HUES6 (cell line): ENCODE measurements around the gene MAP2K2.

ENCODE experiments used
- H3K27ac ChIP-seq: 2 replicates; pipeline ENCODE4 v1.7.0; 2013; ENCODE audit warnings: low read depth, mild to moderate bottlenecking, low read length, inconsistent platforms
- H3K27me3 ChIP-seq: 2 replicates; pipeline ENCODE4 v1.6.1; 2013; ENCODE audit warnings: low read length; ENCODE audit not compliant: control insufficient read depth, insufficient read depth
- H3K36me3 ChIP-seq: 2 replicates; pipeline ENCODE4 v1.6.1; 2013; ENCODE audit warnings: low read length; ENCODE audit not compliant: control insufficient read depth, insufficient read depth
- H3K4me1 ChIP-seq: 2 replicates; pipeline ENCODE4 v1.6.1; 2013; ENCODE audit warnings: low read length; ENCODE audit not compliant: control insufficient read depth, insufficient read depth
- H3K4me3 ChIP-seq: 2 replicates; pipeline ENCODE4 v1.5.1; 2013; ENCODE audit warnings: low read depth, low read length
- H3K9ac ChIP-seq: one replicate; pipeline ENCODE4 v1.6.1; 2013; ENCODE audit warnings: mild to moderate bottlenecking, low read length
- H3K9me3 ChIP-seq: 2 replicates; pipeline ENCODE4 v1.6.1; 2013; ENCODE audit warnings: low read depth, low read length; ENCODE audit not compliant: control insufficient read depth, insufficient read depth

The MAP2K2 gene

DNA sequence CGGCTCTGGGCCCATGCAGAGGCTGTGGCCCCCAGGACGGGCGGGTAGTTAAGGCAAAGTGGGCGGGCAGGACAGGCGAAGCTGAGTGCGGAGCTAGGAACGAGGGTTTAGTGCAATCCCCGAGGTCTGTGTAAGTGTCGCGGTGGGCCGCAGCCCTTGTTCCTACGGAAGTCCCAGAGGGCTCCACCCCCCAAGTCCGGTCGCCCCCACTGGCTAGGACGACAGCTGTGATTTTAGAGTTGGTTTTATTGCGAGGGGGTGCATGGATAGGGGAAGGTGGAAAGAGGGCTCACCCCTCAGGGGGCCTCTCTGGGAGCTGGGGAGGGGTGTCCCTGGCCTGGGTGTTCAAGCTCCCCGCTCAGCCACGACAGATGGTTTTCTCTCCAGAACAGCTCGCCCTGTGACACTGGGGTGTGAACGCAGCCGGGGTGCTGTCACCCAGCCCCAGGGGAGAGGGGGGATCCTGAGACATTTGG, 78.9 kb downstream of the MAP2K2 start:
- H3K27ac ChIP-seq = no peak overlapping the region
- H3K9me3 ChIP-seq = no peaks in the 10 kb centered on the region
- no peak overlapping the region for H3K4me3 ChIP-seq
- no peaks in the 10 kb centered on the region for H3K27me3 ChIP-seq
- no peak overlapping the region for H3K9ac ChIP-seq
- H3K36me3 ChIP-seq = peaks cover 16% of the 10 kb centered on the region
- H3K4me1 ChIP-seq = no peaks in the 10 kb centered on the region

GRCh38 chr19:4043966-4044715, 79.8 kb downstream of the MAP2K2 start:
- Histone ChIP-seq H3K27me3 (no peaks in the 10 kb centered on the region), H3K9me3 (no peaks in the 10 kb centered on the region), H3K9ac (no peak overlapping the region), H3K4me1 (no peaks in the 10 kb centered on the region), H3K36me3 (peaks cover 9% of the 10 kb centered on the region), H3K4me3 (no peak overlapping the region), H3K27ac (no peak overlapping the region)

DNA sequence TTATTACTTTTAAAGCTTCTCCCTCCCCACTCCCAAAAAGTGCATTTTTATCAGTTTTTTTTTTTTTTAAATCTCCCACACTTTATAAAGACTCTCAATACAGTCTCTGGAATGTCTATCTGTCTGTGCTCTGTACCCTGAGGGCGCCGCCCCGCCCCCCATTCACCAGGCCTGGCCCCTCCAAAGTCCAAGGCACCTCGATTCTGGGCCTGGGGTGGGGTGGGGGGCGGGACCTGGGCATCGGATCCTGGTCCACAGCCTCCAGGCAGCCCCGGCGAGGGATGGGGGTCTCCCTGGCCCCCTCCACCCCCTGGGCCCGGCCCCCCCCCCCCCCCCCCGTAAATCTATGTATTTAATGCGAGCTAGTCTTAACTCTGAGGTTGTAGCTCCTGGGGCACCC, 80.5 kb downstream of the MAP2K2 start:
- peaks cover 8% of the 10 kb centered on the region for H3K36me3 ChIP-seq
- no peak overlapping the region for H3K27ac ChIP-seq
- no peak overlapping the region for H3K9ac ChIP-seq
- H3K4me3 ChIP-seq = no peak overlapping the region
- H3K9me3 ChIP-seq = no peaks in the 10 kb centered on the region
- no peaks in the 10 kb centered on the region for H3K27me3 ChIP-seq
- no peaks in the 10 kb centered on the region for H3K4me1 ChIP-seq

GRCh38 chr19:4042731-4043082, 81.2 kb downstream of the MAP2K2 start:
- no peak overlapping the region for H3K4me3 ChIP-seq
- no peaks in the 10 kb centered on the region for H3K27me3 ChIP-seq
- peaks cover 4% of the 10 kb centered on the region for H3K36me3 ChIP-seq
- no peaks in the 10 kb centered on the region for H3K4me1 ChIP-seq
- H3K9me3 ChIP-seq = no peaks in the 10 kb centered on the region
- no peak overlapping the region for H3K27ac ChIP-seq
- H3K9ac ChIP-seq = no peak overlapping the region

- Histone ChIP-seq H3K9me3 (no peaks in the 10 kb centered on the region), H3K9ac (no peak overlapping the region), H3K36me3 (peaks cover 10% of the 10 kb centered on the region), H3K27ac (no peak overlapping the region), H3K27me3 (no peaks in the 10 kb centered on the region), H3K4me1 (no peaks in the 10 kb centered on the region), H3K4me3 (no peak overlapping the region)
Measured at GRCh38 chr19:4042064-4042730, 81.7 kb downstream of the MAP2K2 start.
